Karpas-422 (cell line): ENCODE results near the gene GOLGA6D. TPM values are rescaled to one million over a fixed set of nuclear protein-coding genes. Genes with fewer than 3 reads are reported as not detected.
"Not testable (repeated sequence)": the region's sequence is repeated elsewhere in the genome, so short reads cannot be mapped to it uniquely, and the experiment has no call there.

Experiments used
- DNase-seq: peaks from one replicate; pipeline ENCODE4 v3.0.0-alpha.2; 2015
- H2AFZ ChIP-seq: fragments of 200-600 bp; sonication (generic); 2 replicates; pipeline ENCODE4 v1.6.1; 2014; ENCODE audit warnings: antibody characterized with exemption, low read length, mixed read lengths
- H3K27ac ChIP-seq: fragments of 200-600 bp; sonication (generic); 2 replicates; pipeline ENCODE4 v1.5.1; 2014; ENCODE audit warnings: mild to moderate bottlenecking, low read length, moderate library complexity
- H3K27me3 ChIP-seq: fragments of 200-600 bp; sonication (generic); 2 replicates; pipeline ENCODE4 v1.6.1; 2014; ENCODE audit warnings: low read length, mixed read lengths
- H3K36me3 ChIP-seq: fragments of 200-600 bp; sonication (generic); 2 replicates; pipeline ENCODE4 v1.6.1; 2014; ENCODE audit warnings: low read length, mixed read lengths; ENCODE audit not compliant: insufficient read depth
- H3K4me1 ChIP-seq: fragments of 200-600 bp; sonication (generic); 2 replicates; pipeline ENCODE4 v1.6.1; 2014; ENCODE audit warnings: mild to moderate bottlenecking, low read length, mixed read lengths
- H3K4me2 ChIP-seq: fragments of 200-600 bp; sonication (generic); 2 replicates; pipeline ENCODE4 v1.6.1; 2014; ENCODE audit warnings: low read length, low read depth, mild to moderate bottlenecking; ENCODE audit not compliant: poor library complexity, severe bottlenecking
- H3K4me3 ChIP-seq: fragments of 200-600 bp; sonication (generic); 2 replicates; pipeline ENCODE4 v1.5.1; 2014; ENCODE audit warnings: mild to moderate bottlenecking, antibody characterized with exemption, low read length, mixed read lengths
- H3K79me2 ChIP-seq: fragments of 200-600 bp; sonication (generic); 2 replicates; pipeline ENCODE4 v1.6.1; 2014; ENCODE audit warnings: mild to moderate bottlenecking, low read length, mixed read lengths
- H3K9ac ChIP-seq: fragments of 200-600 bp; sonication (generic); 2 replicates; pipeline ENCODE4 v1.6.0; 2014; ENCODE audit warnings: low read length
- H3K9me2 ChIP-seq: fragments of 200-600 bp; sonication (generic), shearing (Covaris generic); replicated peaks from 2 replicates; pipeline ENCODE4 v1.6.0; 2014; ENCODE audit warnings: mild to moderate bottlenecking, low read length, moderate library complexity; ENCODE audit not compliant: insufficient read depth
- H3K9me3 ChIP-seq: fragments of 300-700, 200-600 bp; sonication (generic); 2 replicates; pipeline ENCODE4 v1.6.1; 2014; ENCODE audit warnings: low read length, mixed read lengths
- H4K20me1 ChIP-seq: fragments of 200-600 bp; sonication (generic); 2 replicates; pipeline ENCODE4 v1.6.1; 2014; ENCODE audit warnings: mild to moderate bottlenecking, antibody characterized with exemption, low read length, low read depth; ENCODE audit not compliant: insufficient read depth
- total RNA-seq: library from RNA; depleted of rRNA; stranded (reverse); fragments of >200 nt; shearing (Covaris generic); gene quantifications from 2 replicates; pipeline ENCODE4 v1.2.3, GENCODE V29; 2014; ENCODE audit warnings: low replicate concordance

Gene GOLGA6D
- total RNA-seq, 1 experiment from 2014 or later, result not detected

DNA sequence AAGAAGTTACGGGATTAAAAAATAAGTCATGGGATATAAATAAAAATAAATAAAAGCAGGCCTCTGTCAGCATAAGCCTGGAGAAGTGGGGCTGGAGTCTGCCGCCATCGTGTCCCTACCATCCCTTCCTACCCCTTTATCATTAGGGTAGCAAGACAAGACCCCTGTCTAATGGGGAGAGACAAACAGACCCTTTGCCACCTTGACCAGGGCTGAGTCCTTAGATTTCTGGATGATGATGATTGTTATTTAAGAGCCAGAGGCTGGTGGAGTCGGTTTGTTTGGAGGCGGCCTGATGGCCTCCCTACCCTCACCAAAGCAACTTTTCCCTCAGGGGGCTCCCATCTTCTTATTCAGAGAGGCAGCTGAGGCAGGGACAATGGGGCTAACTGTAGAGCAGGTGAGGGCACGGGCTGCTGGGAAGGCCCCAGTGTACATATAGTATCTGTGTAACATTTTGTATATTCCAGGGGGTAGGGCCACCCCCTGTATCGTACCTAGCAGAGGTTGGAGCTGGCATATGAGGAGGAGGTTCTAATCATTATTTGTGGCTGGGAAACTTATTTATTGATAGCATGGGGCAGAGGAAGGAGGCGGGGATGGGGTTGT lies 8.8 kb upstream of the GOLGA6D start:
- not testable (repeated sequence) for H3K79me2 ChIP-seq, H2AFZ ChIP-seq, H3K27ac ChIP-seq, H3K4me2 ChIP-seq, H3K4me3 ChIP-seq, H3K4me1 ChIP-seq, H3K27me3 ChIP-seq, H4K20me1 ChIP-seq, H3K36me3 ChIP-seq, H3K9me2 ChIP-seq, H3K9me3 ChIP-seq, H3K9ac ChIP-seq
- peak; percentile 7 for DNase-seq

DNA sequence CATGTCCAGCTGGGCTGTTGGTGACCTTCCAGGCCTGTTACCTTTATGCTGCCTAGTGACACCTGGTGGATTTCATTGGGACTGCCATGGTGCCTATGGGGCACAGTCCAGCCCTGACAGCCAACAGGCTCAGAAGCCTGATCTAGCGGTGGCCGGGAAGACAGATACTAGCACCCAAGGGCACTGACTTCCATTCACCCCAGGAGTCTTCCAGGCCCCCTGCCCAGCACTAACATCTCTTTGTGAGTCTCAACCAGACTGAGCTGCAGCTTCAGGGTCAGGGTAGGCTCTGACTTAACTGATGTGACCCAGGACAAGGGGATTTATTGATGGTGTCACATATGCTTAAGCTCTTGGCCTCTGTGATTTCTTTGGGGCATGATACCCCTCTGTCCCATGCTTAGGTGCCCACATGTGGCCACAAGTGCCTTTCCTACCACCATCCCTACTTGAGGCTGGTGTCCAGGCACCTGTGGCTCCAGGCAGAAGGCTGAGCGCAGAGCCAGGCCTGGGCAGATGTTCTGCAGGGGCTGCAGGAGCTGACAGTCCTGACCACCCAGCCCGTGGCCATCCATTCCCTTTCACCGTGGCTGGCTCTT lies 8.0 kb upstream of the GOLGA6D start:
- not testable (repeated sequence) for H3K9me3 ChIP-seq, H3K9ac ChIP-seq, H2AFZ ChIP-seq, H3K27me3 ChIP-seq, H3K27ac ChIP-seq, H3K4me3 ChIP-seq, H3K79me2 ChIP-seq, H3K4me1 ChIP-seq, H3K9me2 ChIP-seq, H3K4me2 ChIP-seq, H4K20me1 ChIP-seq, H3K36me3 ChIP-seq
- DNase-seq, result peak; percentile 53

DNA sequence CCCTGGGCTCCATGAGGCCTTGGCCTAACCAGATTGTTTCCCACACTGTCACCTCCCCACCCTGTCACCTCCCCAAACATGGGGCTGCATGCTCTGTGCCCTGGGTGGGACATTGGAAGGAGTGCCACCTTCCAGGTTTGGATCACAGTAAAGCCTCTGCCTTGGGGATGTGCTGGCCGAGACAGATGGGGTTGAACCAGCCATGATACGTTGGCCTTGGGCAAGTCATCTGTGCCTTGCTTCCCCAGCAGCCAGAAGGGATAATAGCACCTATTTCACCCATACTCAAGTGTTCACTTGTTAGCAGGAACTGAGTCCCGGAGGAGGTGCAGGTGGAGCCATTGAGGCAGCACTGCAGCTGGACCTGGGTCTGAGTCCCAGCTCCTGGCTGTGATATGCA lies 7.0 kb upstream of the GOLGA6D start:
- not testable (repeated sequence) for H3K9me2 ChIP-seq, H3K79me2 ChIP-seq, H3K4me1 ChIP-seq, H2AFZ ChIP-seq, H4K20me1 ChIP-seq, H3K4me2 ChIP-seq, H3K9ac ChIP-seq, H3K27me3 ChIP-seq, H3K27ac ChIP-seq, H3K4me3 ChIP-seq, H3K9me3 ChIP-seq, H3K36me3 ChIP-seq
- peak; percentile 35 for DNase-seq

DNA sequence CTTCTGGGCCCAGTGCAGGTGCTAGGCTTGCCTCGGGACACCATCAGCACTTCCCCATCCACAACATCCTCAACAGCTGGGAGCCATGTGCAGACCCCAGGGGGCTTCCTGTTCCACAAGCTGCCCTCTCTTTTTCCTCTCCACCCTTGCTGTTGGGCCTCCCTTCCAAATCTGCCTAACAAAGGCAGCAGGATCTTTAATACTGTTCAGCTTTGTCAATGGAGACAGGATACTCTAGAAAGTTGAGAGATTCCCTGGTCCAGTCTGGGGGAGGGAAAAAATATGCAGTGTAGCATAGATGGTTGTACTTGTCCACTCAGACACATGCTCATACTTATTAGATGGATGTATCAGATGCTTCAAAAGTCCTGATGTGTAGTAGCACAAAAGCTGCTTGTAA lies 4.1 kb upstream of the GOLGA6D start:
- DNase-seq, H3K9me2 ChIP-seq, H2AFZ ChIP-seq, H3K36me3 ChIP-seq, H3K4me2 ChIP-seq, H3K27ac ChIP-seq, H4K20me1 ChIP-seq, H3K4me3 ChIP-seq, H3K79me2 ChIP-seq, H3K9ac ChIP-seq, H3K9me3 ChIP-seq, H3K4me1 ChIP-seq, H3K27me3 ChIP-seq: not testable (repeated sequence)

DNA sequence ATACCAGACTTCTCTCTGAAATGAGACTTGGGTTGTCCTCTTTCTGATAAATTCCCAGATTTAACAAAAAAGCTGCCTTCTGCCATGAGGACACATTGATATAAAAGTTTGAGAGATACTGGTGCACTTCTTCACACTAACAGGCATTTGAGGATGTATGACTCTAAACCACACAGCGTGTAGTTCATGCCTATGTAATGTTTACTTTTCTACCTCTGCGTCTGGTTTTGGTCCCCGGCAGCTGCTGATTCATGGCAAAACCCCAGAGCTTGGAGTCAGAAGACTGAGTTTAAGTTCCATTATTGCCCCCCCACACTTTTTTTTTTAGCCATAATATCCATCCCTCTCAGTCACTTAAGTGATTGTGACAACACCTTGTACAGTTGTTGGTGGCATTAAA lies 1.5 kb downstream of the GOLGA6D start:
- not testable (repeated sequence) for H3K4me2 ChIP-seq, H3K9ac ChIP-seq, H3K9me2 ChIP-seq, H3K79me2 ChIP-seq, H3K27me3 ChIP-seq, H3K4me1 ChIP-seq, H3K36me3 ChIP-seq, H4K20me1 ChIP-seq, H3K9me3 ChIP-seq, DNase-seq, H2AFZ ChIP-seq, H3K27ac ChIP-seq, H3K4me3 ChIP-seq

DNA sequence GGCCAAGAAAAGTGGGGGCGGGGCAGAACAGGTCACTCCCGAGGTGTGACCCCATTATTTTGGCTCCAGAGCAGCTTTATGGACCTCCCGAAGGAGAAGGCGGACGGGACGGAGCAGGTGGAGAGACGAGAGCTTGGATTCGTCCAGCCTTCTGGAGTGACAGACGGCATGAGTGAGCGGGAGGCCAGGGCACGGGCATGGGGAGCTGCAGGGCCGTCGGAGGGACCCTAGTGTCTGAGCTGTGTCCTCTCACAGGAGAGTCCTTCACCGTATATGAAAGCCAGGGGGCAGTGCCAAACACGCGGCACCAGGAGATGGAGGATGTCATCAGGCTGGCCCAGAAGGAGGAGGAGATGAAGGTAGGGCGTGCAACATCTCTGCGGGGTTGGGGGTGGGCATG lies 11.0 kb downstream of the GOLGA6D start:
- not testable (repeated sequence) for H3K4me3 ChIP-seq, H3K27ac ChIP-seq, H3K27me3 ChIP-seq, H3K4me1 ChIP-seq, DNase-seq, H4K20me1 ChIP-seq, H3K79me2 ChIP-seq, H3K9me3 ChIP-seq, H3K36me3 ChIP-seq, H3K4me2 ChIP-seq, H3K9ac ChIP-seq, H3K9me2 ChIP-seq, H2AFZ ChIP-seq

DNA sequence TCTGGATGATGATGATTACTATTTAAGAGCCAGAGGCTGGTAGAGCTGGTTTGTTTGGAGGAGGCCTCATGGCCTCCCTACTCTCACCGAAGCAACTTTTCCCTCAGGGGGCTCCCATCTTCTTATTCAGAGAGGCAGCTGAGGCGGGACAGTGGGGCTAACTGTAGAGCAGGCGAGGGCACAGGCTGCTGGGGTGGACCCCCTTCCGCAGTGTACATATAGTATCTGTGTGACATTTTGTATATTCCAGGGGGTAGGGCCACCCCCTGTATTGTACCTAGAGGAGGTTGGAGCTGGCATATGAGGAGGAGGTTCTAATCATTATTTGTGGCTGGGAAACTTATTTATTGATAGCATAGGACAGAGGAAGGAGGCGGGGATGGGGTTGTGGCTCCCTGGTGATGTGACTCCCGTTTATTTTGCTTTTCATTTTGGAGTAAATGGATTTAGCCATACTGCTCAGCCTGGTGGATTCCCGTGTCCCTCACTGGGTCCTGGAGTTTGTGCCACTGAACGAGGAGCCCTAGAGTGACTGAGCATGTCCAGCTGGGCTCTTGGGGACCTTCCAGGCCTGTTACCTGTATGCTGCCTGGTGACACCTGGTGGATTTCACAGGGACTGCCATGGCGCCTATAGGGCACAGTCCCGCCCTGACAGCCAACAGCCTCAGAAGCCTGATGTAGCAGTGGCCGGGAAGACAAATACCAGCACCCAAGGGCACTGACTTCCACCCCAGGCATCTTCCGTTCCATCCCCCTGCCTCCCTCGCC lies 16.1 kb downstream of the GOLGA6D start:
- H3K9me3 ChIP-seq, H3K27me3 ChIP-seq, H4K20me1 ChIP-seq, H2AFZ ChIP-seq, H3K9ac ChIP-seq, H3K4me1 ChIP-seq, H3K4me2 ChIP-seq, H3K27ac ChIP-seq, H3K4me3 ChIP-seq, H3K79me2 ChIP-seq, H3K36me3 ChIP-seq, DNase-seq, H3K9me2 ChIP-seq: not testable (repeated sequence)

DNA sequence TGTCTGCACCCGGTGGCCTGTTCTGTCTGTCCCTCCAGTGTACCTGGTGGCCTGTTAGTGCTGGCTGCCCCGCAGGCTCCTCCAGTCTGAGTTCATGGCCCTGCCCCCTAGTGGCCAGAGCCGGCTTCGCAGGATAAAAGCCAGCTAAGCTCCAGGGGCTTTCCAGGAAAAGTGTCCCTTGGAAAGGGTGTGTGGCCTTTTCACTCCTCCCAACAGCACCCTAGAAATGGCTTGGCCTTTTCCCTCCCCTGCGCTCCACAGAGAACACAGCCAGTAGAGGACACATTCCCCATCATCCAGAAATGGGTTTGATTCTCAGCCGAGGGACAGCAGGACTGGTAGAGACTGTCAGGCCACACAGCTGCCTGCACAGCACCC lies 16.7 kb downstream of the GOLGA6D start:
- H3K9ac ChIP-seq, H4K20me1 ChIP-seq, H2AFZ ChIP-seq, H3K9me3 ChIP-seq, DNase-seq, H3K4me3 ChIP-seq, H3K27me3 ChIP-seq, H3K36me3 ChIP-seq, H3K9me2 ChIP-seq, H3K27ac ChIP-seq, H3K4me2 ChIP-seq, H3K79me2 ChIP-seq, H3K4me1 ChIP-seq: not testable (repeated sequence)
